SKM-1 (cell line): ENCODE results near the gene LYRM2.

Experiments
- DNase-seq: peaks from one replicate; lab custom pipeline; 2025; ENCODE audit not compliant: unreplicated experiment; lab: John Stamatoyannopoulos, UW

LYRM2 gene

GRCh38 chr6:89596484-89596883, 42.1 kb downstream of the LYRM2 start:
- DNase-seq, result no peak

GRCh38 chr6:89596056-89596455, 42.5 kb downstream of the LYRM2 start:
- peak; percentile 1 for DNase-seq

DNA sequence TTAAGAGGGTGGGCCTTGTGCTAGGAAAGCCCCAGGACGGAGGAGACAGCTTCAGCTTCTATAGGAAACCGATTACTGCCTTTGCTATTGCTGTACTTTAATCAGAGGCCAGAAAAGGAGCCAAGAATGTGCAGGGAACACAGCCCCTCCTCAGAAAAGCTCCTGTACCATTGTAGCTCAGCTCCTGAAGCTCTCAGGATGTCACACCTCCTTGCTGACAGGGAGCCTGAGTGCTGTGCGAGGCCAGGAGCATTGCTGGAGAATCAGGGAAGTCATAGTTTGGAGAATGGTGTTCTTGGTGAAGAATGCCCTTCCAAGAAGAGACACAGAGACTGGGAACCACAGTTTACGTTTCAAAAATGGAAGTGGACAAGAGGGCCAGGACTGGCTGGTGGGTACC, 46.8 kb downstream of the LYRM2 start:
- DNase-seq, result no peak

GRCh38 chr6:89590133-89590532, 48.4 kb downstream of the LYRM2 start:
- DNase-seq, result no peak

- no peak for DNase-seq
Observed at GRCh38 chr6:89589297-89590025, 49.1 kb downstream of the LYRM2 start.

DNA sequence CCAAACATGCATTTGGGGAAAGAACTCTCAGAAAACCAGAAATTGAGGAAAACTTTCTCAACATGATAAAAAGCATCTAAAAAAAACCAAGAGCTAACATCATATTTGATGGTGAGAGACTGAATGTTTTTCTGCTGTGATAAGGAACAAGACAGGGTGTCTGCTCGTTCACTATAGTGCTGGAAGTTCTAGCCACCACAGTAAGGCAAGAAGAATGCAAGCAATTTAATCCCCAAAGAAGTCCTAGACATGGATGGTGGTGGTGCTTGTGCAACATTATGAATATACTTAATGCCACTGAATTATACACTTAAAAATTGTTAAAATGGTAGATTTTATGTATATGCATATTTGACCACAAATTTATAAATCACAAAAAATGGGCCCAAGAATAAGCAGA, 53.4 kb downstream of the LYRM2 start:
- no peak for DNase-seq

DNA sequence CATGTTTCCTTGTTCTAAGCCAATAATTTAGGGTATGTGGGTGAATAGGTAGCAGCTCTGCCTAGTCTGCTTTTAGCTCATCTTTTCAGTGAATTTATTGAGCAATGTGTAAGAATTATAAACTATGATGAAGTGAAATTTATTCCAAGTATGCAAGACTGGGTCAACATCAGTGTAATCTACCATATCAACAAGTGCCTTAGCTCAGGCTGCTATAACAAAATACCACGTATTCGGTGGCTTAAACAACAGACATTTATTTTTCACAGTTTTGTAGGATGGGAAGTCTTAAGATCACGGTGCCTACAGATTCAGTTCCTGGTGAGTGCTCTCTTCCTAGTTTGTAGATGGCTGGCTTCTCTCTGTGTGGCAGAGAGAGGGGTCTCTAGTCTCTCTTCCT, 54.0 kb downstream of the LYRM2 start:
- DNase-seq, result no peak

- DNase-seq, result no peak
Observed at GRCh38 chr6:89583559-89583958, 55.0 kb downstream of the LYRM2 start.

- DNase-seq, result no peak
Observed at GRCh38 chr6:89582669-89583325, 55.8 kb downstream of the LYRM2 start.

DNA sequence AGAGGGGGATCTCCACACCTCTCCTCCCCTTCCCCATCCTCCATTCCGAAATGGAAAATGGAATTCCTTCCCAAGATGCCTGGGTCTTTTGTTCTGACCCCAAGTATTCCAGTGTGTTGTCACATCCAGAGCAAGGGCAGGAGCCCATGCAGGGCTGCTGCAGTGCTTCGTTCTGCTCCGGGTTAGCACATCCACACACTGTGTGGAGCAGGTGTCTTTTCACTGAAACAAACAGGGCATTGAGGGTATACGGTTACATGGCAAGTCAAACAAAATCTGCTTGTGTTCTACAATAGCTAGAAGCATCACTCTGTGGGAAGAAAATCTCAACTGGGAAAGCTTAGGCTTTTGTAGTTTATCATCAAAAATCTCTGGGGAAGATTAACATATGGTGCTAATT, 56.9 kb downstream of the LYRM2 start:
- no peak for DNase-seq

GRCh38 chr6:89580997-89581666, 57.4 kb downstream of the LYRM2 start:
- no peak for DNase-seq

DNA sequence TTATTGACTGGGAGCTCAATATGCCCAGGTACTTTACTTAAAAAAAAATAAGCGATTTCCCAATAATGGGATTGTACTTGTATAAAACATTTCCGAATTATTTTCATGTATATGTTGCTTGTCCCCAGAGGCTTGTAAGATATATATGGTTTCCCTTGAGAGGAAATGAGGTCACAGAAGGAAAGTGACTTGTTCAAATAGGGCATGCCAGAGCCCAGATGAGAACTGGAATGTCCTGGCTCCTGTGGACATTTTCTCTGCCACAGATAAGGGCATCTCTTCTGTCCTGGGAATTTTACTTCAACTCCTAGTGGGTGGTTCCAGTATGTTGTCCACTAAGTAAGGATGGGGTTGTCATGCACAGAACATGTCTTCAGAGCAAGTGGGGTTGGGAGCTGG, 63.0 kb downstream of the LYRM2 start:
- DNase-seq, result no peak

GRCh38 chr6:89574910-89575561, 63.5 kb downstream of the LYRM2 start:
- no peak for DNase-seq

DNA sequence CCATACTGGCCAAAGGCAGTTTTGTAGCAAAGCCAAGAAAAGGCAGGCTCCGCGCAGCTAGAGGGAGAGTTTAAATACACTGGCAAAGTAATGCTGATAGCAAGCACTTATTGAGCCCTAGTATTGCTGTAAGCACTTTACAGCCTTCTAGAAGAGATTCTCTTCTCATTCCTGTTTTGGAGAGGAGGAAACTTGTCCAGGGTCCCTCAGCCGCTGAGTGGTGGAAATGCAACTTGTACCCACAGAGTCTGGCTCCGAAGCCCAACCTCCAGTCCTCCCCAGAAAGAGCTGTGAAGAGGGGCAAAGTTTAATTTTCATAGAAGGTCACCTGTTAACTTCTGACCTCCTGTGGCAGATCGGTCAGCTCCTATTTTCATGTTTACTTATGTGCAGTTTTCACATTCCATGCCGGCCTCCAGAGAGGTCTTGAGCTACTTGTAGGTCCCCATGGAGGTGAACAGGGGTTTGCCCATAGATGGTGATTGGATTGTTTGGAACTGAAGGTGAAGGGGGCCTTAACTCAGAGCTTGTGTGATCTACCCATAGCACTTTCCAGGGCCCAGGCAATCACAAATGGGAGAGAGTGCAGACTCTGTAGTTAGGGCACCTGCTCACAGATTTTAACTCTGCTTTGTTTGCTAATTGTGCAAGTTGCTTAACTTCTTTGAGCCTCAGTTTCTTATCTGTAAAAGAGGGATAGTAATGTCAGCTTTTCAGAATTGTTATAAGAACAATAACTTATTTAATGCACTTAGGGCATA, 70.7 kb downstream of the LYRM2 start:
- no peak for DNase-seq

- no peak for DNase-seq
Observed at GRCh38 chr6:89566930-89567629, 71.5 kb downstream of the LYRM2 start.

GRCh38 chr6:89566008-89566800, 72.3 kb downstream of the LYRM2 start:
- no peak for DNase-seq

DNA sequence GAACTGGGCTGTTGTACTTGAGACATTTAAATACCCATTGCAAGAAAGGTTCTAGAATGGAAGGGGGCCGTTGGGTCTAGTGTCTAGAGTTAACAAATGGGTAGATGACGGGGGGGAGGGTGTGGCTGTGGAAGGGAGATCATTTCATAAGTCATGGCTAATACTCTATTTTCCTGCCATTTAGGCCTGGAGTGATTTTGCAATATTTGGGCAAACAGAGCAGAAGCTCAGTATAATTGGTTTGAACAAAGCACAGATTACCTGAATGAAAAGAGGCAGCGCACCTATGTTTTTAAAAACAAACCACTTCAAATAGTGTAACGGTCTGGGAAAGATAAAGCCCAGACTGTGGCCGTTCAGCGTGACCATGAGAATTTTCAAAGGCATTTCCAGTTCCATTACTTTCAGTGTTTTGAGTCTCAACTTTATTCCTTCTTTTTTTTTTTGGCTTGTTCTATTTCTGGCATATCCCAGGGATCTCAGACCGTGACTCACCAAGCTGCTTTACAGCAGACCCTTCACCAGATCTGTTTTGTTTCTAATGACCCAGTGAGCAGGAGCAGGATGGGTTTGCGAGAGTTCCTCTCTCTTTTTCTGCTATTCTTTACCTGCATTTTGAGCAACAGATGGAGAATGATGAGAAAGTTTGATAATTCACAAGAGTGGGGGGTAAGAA, 73.7 kb downstream of the LYRM2 start:
- DNase-seq, result no peak

- no peak for DNase-seq
Observed at GRCh38 chr6:89563866-89564265, 74.7 kb downstream of the LYRM2 start.
